K562 (cell line): ENCODE measurements around the gene RAE1. TPM values are rescaled to one million over a fixed set of nuclear protein-coding genes. Genes with fewer than 3 reads are reported as not detected.

Experiments
- ATF7 ChIP-seq: fragments of 450-650 bp; IDR thresholded peaks from 2 replicates; pipeline ENCODE4 v1.7.1; 2014; ENCODE audit warnings: mild to moderate bottlenecking, moderate library complexity
- FOXP1 ChIP-seq: sonication (generic); formaldehyde crosslinking; IDR thresholded peaks from 2 replicates; pipeline ENCODE4 v1.8.0; 2022; ENCODE audit warnings: mild to moderate bottlenecking, missing genetic modification reagents
- ID3 ChIP-seq, 2 experiments: fragments of 250-450 bp in 1 of 2; fragments of 450-650 bp in 1 of 2; sonication (Bioruptor Pico) in 1 of 2; IDR thresholded peaks; 2 replicates each; pipeline versions ENCODE4 v1.6.1 to v1.8.0; 2016 to 2021; ENCODE audit warnings: mild to moderate bottlenecking in 2 of 2, moderate library complexity in 2 of 2, missing compliant biosample characterization in 1 of 2, missing genetic modification characterization in 1 of 2
- KLF16 ChIP-seq: IDR thresholded peaks from 2 replicates; pipeline ENCODE4 v1.6.1; 2016; ENCODE audit warnings: antibody characterized with exemption
- MAFK ChIP-seq: IDR thresholded peaks from 2 replicates; pipeline ENCODE4 v1.6.1; 2011; ENCODE audit warnings: low read length, improper control_type of control experiment
- MIER1 ChIP-seq: fragments of 450-650 bp; IDR thresholded peaks from 2 replicates; pipeline ENCODE4 v1.6.1; 2016; ENCODE audit warnings: antibody characterized with exemption, mild to moderate bottlenecking, low read depth
- MTA3 ChIP-seq: fragments of 450-650 bp; formaldehyde crosslinking; IDR thresholded peaks from 2 replicates; pipeline ENCODE4 v1.6.1; 2017; ENCODE audit warnings: mild to moderate bottlenecking, borderline replicate concordance
- RBM25 ChIP-seq: fragments of 200-400 bp; formaldehyde crosslinking; IDR thresholded peaks from 2 replicates; pipeline ENCODE4 v1.6.1; 2018; ENCODE audit warnings: low read length, low read depth, moderate library complexity; ENCODE audit not compliant: severe bottlenecking
- REST ChIP-seq, 2 experiments: fragments of 450-650 bp; formaldehyde crosslinking in 1 of 2; IDR thresholded peaks; 2 replicates each; pipeline versions ENCODE4 v1.4.0 to v1.6.1; 2014 to 2020; ENCODE audit warnings: mild to moderate bottlenecking in 2 of 2, borderline replicate concordance in 1 of 2, low read depth in 1 of 2
- SIN3A ChIP-seq, 2 experiments: fragments of 150-350 bp in 1 of 2; IDR thresholded peaks; 2 replicates each; pipeline ENCODE4 v1.6.1; 2011 to 2016; ENCODE audit warnings: borderline replicate concordance in 2 of 2, low read depth in 2 of 2, low read length in 2 of 2, mild to moderate bottlenecking in 2 of 2, moderate library complexity in 2 of 2; ENCODE audit not compliant: control insufficient read depth in 1 of 2
- SMAD3 ChIP-seq: fragments of 450-650 bp; formaldehyde crosslinking; conservative IDR thresholded peaks from 2 replicates; pipeline ENCODE4 v1.4.0; 2020; ENCODE audit warnings: mild to moderate bottlenecking
- THRA ChIP-seq: fragments of 450-650 bp; IDR thresholded peaks from 2 replicates; pipeline ENCODE4 v1.6.1; 2017; ENCODE audit warnings: mild to moderate bottlenecking, moderate library complexity
- TSC22D4 ChIP-seq: fragments of 450-650 bp; IDR thresholded peaks from 2 replicates; pipeline ENCODE4 v1.6.1; 2016; ENCODE audit warnings: missing genetic modification characterization, missing biosample characterization, control low read depth
- ZBTB12 ChIP-seq: fragments of 250-450 bp; sonication (Bioruptor Pico); IDR thresholded peaks from 2 replicates; pipeline ENCODE4 v1.4.0; 2020
- ZNF324 ChIP-seq: fragments of 250-450 bp; sonication (Bioruptor Pico); IDR thresholded peaks from 2 replicates; pipeline ENCODE4 v1.4.0; 2020; ENCODE audit warnings: mild to moderate bottlenecking
- polyA plus RNA-seq, 8 experiments: library from polyadenylated mRNA; depleted of rRNA in 4 of 8; stranded (reverse) in 5 of 8; unstranded in 3 of 8; fragments of >200 nt; fragmentation: Nextera tagmentation in 2 of 8; fragmentation: Illumina TruSeq in 1 of 8; extraction: Ambion mirVana in 2 of 8; extraction: Trizol in 1 of 8; gene quantifications; 2 replicates each; pipeline versions ENCODE4 v1.2.1 to v1.2.3, GENCODE V29; 2011 to 2014; ENCODE audit warnings: inconsistent platforms in 1 of 8, missing spikeins in 1 of 8
- total RNA-seq, 7 experiments: library from RNA; depleted of rRNA in 6 of 7; stranded (reverse); fragments of >200 nt in 6 of 7; fragmentation: Illumina TruSeq in 2 of 7; extraction: Trizol in 2 of 7; gene quantifications; 2 replicates each; pipeline versions ENCODE4 v1.2.1 to v1.2.3, GENCODE V29; 2011 to 2021; ENCODE audit warnings: low replicate concordance in 1 of 7

The RAE1 gene
- total and polyA plus RNA-seq, 9 of the 15 experiments (the other 6 are each of a cell fraction or from before 2014, with no cell fraction given) = 33.7 to 248 (median 77.7) TPM

- TF ChIP-seq THRA = no peak
- TF ChIP-seq ZBTB12 (CRISPR knock-in tag) = peak; percentile 55
- TF ChIP-seq FOXP1 (CRISPR knock-in tag) = 0 out of 2 replicates have a peak, but pooled peaks have one; percentile 35
- TF ChIP-seq ZNF324 (CRISPR knock-in tag) = no peak
- TF ChIP-seq MAFK = no peak
- TF ChIP-seq ID3 (CRISPR knock-in tag; IDR thresholded peaks at IDR 0.05) = no peak
- TF ChIP-seq ID3 (tag; IDR thresholded peaks at IDR 0.05) = 0 out of 2 replicates have a peak, but pooled peaks have one; percentile 46
- peak; percentile 53; the same call in 1 of the 2 replicates for TF ChIP-seq MTA3
- TF ChIP-seq SIN3A (IDR thresholded peaks at IDR 0.05; ENCODE audit: borderline replicate concordance in 2 of 2, control insufficient read depth in 1 of 2, low read depth in 2 of 2, low read length in 2 of 2) = peak in 1 of 2 experiments; percentile 30; a peak in 2 of 4 replicates
- no peak for TF ChIP-seq SMAD3 (CRISPR knock-in tag)
- TF ChIP-seq TSC22D4 (tag) = no peak
- no peak for TF ChIP-seq MIER1
- no peak for TF ChIP-seq KLF16
- peak; percentile 30; the same call in 1 of the 2 replicates for TF ChIP-seq ATF7
- no peak for TF ChIP-seq REST (IDR thresholded peaks at IDR 0.05; ENCODE audit: borderline replicate concordance)
- 0 out of 2 replicates have a peak, but pooled peaks have one; percentile 18 for TF ChIP-seq REST (CRISPR knock-in tag; IDR thresholded peaks at IDR 0.05; ENCODE audit: low read depth)
- no peak for TF ChIP-seq RBM25
These were observed at the start of gene RAE1 (continued) for GRCh38 chr20:57351042-57351783.
